ENCODE measurements around the gene ZNF516. TPM values are rescaled to one million over a fixed set of nuclear protein-coding genes. Genes with fewer than 3 reads are reported as not detected.
"Not testable (repeated sequence)": the region's sequence is repeated elsewhere in the genome, so short reads cannot be mapped to it uniquely, and the experiment has no call there.

Gene ZNF516
- total RNA-seq = 1 to 10 TPM; 1.2 to 1.6 TPM

DNA sequence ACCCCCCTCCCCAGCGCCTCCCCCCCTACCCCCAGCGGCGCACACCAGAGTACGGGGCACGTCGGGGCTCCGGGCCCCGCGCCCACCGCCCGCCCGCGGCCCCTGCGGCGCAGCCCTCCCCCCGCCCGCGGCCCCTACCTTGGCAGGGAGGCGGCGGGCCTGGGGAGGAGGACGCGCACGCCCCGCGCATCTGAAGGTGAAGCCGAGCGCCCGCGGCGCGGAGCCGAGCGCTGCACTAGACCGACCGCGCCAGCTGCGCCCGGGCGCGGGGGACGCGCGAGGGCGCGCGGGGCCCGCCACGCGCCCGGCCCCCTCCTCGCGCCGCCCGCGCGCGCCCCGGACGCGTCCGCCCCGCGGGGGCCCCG, at the start of gene ZNF516:
Gene ZNF516, minus strand, starts transcription at position 237 of the 365 bp plus-strand sequence. CDS start 52,188 bp downstream, outside the sequence.
- ChIA-PET POLR2A (no interaction called here), CTCF (no interaction called here)

DNA sequence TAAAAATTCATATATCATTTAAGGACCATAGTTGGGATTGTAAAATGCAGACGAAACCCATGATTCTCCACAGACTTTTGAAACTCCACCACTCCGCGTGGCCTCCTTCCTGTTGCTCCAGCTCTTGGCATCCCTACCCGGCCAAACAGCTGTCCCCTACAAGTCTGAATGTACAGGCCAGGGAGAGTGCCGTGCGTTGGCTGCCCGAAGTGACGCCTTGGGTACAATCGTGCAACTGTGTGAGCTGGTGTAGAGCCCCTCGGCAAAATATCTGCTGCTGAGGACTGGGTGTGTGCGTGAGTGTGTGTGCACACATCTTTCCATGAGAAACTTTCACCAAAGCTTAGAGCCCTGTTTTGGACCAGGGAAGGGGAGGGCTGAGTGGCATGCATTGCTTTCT, 43.8 kb upstream of the ZNF516 start:
- ChIA-PET POLR2A (interaction anchor here (0.7 kb wide), 1 partner anchor 100 kb away, joined by 3 read pairs; no protein-coding TSS in a partner anchor), CTCF (no interaction called here)

DNA sequence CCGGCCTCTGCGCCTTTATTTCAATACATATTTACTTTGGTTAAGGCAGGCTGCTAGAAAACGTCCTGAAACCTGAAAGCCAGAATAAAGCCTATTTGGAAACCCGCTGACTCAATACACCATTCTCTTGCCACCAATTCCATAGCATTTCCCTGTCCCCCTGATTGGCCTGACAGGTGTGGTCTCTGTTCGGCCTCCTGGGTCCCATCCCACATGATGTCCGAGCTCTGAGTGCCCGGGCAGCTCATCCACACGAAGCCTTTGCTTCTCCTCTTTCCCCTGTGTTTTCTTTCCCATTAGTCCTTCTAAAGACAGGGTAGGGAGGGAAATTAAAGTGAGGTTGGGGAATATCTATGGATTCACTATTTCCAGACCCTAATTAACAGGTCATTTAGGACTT, 42.6 kb upstream of the ZNF516 start:
- CTCF ChIA-PET = no interaction called here

DNA sequence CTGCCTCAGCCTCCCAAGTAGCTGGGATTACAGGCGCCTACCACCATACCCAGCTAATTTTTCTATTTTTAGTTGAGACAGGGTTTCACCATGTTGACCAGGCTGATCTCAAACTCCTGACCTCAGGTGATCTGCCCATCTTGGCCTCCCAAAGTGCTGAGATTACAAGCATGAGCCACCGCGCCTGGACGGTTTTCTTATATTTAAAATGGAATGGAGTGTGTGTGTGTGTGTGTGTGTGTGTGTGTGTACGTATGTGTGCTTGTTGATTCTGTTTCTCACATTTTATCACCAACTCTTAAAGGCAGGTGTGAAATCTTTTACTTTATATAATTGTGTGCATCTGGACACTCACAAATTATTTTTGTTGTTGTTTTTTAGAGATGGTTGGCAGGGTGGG, 41.6 kb upstream of the ZNF516 start:
- CTCF ChIA-PET = interaction anchor here (0.6 kb wide), 1 partner anchor 146 kb away, joined by 3 read pairs; no protein-coding TSS in a partner anchor
- POLR2A ChIA-PET = not testable (repeated sequence)

More for the DNA sequence above, 42.6 kb upstream of the ZNF516 start:
- POLR2A ChIA-PET = no interaction called here

DNA sequence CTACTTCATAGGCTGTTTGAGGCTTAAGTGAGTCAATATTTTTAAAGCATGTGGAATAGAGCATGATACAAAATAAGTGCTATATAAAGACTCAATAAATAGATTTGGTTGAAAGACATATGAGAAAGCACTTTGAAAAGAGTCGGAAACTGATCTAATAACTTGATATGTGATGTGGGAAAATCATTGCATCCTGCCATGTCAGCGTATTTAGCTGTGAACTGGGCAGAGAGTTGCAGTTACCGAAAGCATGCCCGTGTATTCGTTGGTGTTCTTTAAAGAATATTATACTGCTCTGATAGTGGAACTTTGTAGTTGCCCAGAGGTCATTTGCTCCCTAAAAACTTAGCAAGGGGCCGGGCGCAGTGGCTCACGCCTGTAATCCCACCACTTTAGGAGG, 37.8 kb upstream of the ZNF516 start:
- ChIA-PET POLR2A (no interaction called here), CTCF (no interaction called here)

DNA sequence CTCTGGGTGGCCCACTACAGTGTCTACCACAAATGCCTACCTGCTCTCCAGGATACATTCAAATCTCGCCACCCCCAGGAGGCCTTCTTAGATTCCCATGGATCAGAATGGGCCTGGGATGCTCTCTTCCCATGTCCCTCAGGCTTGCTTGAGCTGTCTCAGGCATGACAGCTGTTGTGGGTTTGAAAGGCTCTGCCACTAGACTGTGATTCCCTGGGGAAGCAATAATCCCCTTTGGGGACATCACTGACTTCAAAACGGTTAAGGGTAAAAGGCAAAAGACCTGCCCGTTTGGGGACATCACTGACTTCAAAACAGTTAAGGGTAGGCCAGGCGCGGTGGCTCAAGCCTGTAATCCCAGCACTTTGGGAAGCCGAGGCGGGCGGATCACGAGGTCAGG, 35.8 kb upstream of the ZNF516 start:
- CTCF ChIA-PET = no interaction called here
- POLR2A ChIA-PET = no interaction called here

- CTCF ChIA-PET = no interaction called here
- POLR2A ChIA-PET = no interaction called here
Measured at GRCh38 chr18:76530391-76530790, 35.3 kb upstream of the ZNF516 start.

DNA sequence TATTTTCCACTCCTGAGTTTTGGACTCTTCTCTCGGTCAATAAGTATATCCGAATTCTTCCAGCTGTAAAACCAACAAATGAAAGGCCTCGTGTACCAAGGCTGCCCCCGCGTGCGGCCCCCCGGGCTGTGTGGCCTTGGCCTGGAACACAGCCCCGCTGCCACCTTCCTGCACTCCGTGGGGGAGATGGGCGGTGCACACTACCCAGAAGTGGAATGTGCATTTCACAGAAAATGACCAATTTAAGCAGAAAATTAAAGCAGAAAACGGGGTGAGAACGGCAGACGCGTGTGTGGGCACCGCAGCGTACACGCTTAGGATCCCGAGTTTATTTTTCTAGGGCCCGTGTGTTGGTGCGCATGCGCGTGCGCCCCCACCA, 34.4 kb upstream of the ZNF516 start:
- CTCF ChIA-PET = no interaction called here
- POLR2A ChIA-PET = no interaction called here

DNA sequence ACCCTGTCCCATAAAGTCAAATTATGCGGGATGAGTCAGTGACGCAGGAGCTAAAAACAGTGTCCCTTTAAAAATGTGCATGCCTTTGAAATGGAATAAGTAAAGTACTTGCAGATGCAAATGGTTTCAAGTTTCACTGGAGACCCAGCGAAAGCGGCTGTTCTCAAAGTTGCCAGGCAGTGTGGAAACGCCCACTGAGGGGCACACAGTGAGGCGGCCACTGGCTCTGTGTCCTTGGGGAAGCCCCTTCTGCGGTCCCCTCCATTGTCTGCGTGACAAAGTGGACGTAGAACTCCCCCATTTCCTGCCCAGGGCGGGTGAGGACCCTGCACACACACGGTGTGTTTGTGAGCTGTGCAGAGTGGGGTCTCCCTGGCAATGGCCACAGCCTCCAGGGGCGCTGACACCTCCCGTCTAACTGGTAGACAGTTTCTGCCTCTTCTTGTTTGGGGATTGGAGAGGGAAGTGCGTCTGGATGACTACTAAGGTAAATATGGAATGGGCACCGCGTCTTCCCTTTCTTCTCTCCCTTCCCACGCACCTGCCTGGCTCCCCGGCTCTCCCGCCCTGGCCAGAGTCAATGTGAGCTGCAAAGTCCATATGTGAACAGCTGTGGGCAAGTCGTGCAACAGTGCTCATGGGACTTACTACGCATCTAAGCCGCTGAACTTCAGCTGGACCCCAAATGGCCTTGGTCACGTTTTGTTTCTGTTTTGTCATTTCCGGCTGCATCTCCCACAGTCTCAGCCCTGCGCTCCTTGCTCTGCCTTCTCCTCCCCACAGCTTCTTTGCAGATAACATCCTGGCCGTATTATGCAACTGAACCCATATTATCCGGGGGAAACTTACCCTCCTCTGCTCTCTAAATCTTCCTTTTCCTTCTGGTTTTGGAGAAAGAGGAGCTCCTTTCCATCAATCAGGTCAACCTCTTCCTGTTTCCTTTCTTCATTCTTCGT, 33.7 kb upstream of the ZNF516 start:
- ChIA-PET CTCF (no interaction called here), POLR2A (no interaction called here)

DNA sequence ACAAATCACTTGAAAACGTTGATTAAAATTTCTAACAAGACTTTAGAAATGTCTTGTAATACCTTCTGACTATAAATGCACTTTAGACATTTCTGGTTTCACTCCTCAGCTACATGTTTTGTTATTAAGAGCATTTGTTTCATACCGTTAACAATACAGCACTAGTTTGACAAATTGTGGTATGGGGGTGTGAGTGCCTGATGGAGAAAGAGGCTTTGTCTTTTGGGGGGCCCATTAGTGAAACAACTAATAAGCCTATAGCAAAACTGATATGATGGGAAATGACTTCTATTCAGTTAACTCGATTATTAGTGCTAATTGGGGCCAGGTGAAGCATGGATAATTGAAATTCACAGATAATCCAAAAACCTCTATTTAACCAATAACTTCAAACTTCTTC, 30.9 kb upstream of the ZNF516 start:
- POLR2A ChIA-PET = no interaction called here
- CTCF ChIA-PET = no interaction called here

- POLR2A ChIA-PET = no interaction called here
- CTCF ChIA-PET = no interaction called here
Measured at GRCh38 chr18:76524900-76525698, 30.1 kb upstream of the ZNF516 start.

- ChIA-PET CTCF (no interaction called here), POLR2A (no interaction called here)
Measured at GRCh38 chr18:76524477-76524876, 29.4 kb upstream of the ZNF516 start.

GRCh38 chr18:76522551-76522950, 27.5 kb upstream of the ZNF516 start:
- ChIA-PET POLR2A (no interaction called here), CTCF (interaction anchor here (0.6 kb wide), 1 partner anchor 69 kb away, joined by 3 read pairs; no protein-coding TSS in a partner anchor)

- CTCF ChIA-PET = no interaction called here
- POLR2A ChIA-PET = no interaction called here
Measured at GRCh38 chr18:76522122-76522503, 27.1 kb upstream of the ZNF516 start.

DNA sequence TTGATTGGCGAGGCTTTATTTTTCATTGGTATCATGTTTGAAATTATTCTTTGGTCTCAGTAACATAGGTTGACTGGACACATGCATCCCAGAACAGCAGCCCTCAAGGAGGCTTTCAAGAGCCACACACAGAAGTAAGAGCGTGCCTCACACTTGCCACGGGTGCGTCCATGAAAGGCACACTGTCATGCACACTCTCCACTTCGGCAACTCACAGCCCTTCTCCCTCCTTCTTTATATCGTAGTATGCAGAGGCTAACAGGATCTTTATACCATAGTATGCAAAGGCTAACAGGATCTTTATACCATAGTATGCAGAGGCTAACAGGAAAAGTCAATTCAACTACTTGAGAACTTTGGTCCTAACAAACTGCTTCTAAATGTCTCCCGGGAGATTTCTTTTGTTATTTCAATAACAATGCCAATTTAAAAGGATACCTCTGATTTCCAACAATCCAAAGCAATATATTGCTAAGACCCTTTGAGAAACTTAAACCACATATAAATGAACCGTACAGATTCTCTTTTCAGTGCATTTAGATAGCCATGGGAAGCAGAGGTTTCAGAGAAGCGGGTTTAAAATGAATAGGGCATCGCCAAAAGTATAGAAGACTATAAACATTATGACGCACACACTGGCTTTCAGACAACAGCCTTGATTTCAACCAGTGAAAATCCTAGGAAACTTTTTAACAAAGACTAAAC, 26.5 kb upstream of the ZNF516 start:
- POLR2A ChIA-PET = no interaction called here

GRCh38 chr18:76518860-76519538, 24.0 kb upstream of the ZNF516 start:
- POLR2A ChIA-PET = no interaction called here
- CTCF ChIA-PET = no interaction called here

More for the DNA sequence above, 26.5 kb upstream of the ZNF516 start:
- CTCF ChIA-PET = interaction anchor here (0.7 kb wide), 1 partner anchor 41 kb away, joined by 3 read pairs; no protein-coding TSS in a partner anchor

- CTCF ChIA-PET = no interaction called here
- POLR2A ChIA-PET = no interaction called here
Measured at GRCh38 chr18:76518123-76518859, 23.2 kb upstream of the ZNF516 start.

GRCh38 chr18:76515576-76515975, 20.5 kb upstream of the ZNF516 start:
- ChIA-PET POLR2A (no interaction called here), CTCF (no interaction called here)

GRCh38 chr18:76514573-76514972, 19.5 kb upstream of the ZNF516 start:
- ChIA-PET POLR2A (no interaction called here), CTCF (no interaction called here)

Data from activated CD8-positive, alpha-beta memory T cell treated with anti-CD3 and anti-CD28 coated beads for 36 hours (primary cell).